ENCODE data around the gene CPT1B.
"Not testable (repeated sequence)": the region's sequence is repeated elsewhere in the genome, so short reads cannot be mapped to it uniquely, and the experiment has no call there.

The CPT1B gene

GRCh38 chr22:50529897-50530579 is 48.2 kb downstream of the CPT1B start, which contains the start of gene TYMP:
TYMP (minus strand) TSS chr22:50530012; CDS start chr22:50529709, 303 bp downstream.
- DNase-seq (ENCODE audit: low spot score) (no peak), FAIRE-seq (no peak)

- FAIRE-seq (no peak), DNase-seq (ENCODE audit: low spot score) (no peak)
Observed at GRCh38 chr22:50529416-50529896, 48.8 kb downstream of the CPT1B start.

- FAIRE-seq (no peak), DNase-seq (ENCODE audit: low spot score) (no peak)
Observed at GRCh38 chr22:50528682-50529415, 49.4 kb downstream of the CPT1B start.

- DNase-seq (ENCODE audit: low spot score) (no peak), FAIRE-seq (peak; percentile 59)
Observed at GRCh38 chr22:50527921-50528681, 50.1 kb downstream of the CPT1B start.

- DNase-seq (ENCODE audit: low spot score) (peak; percentile 80), FAIRE-seq (peak; percentile 50)
Observed at GRCh38 chr22:50526834-50527801, 51.1 kb downstream of the CPT1B start.

- DNase-seq (ENCODE audit: low spot score) (peak; percentile 87), FAIRE-seq (peak; percentile 76)
Observed at GRCh38 chr22:50526108-50526833, 52.0 kb downstream of the CPT1B start.

GRCh38 chr22:50525858-50526107 is 52.4 kb downstream of the CPT1B start:
- DNase-seq (ENCODE audit: low spot score) (no peak), FAIRE-seq (no peak)

GRCh38 chr22:50525104-50525857 is 52.9 kb downstream of the CPT1B start, which contains the start of gene SCO2:
SCO2 (minus strand) TSS chr22:50525598; CDS start chr22:50524411, 1,187 bp downstream.
- peak; percentile 81 for FAIRE-seq

GRCh38 chr22:50524676-50525103 is 53.5 kb downstream of the CPT1B start:
- DNase-seq (ENCODE audit: low spot score) = no peak
- FAIRE-seq = peak; percentile 71

More at GRCh38 chr22:50525104-50525857, 52.9 kb downstream of the CPT1B start, which contains the start of gene SCO2:
- DNase-seq (ENCODE audit: low spot score) = peak; percentile 99

GRCh38 chr22:50523806-50524675 is 54.2 kb downstream of the CPT1B start:
- FAIRE-seq (no peak), DNase-seq (ENCODE audit: low spot score) (no peak)

GRCh38 chr22:50523458-50523805 is 54.8 kb downstream of the CPT1B start:
- DNase-seq (ENCODE audit: low spot score) (no peak), FAIRE-seq (no peak)

GRCh38 chr22:50522806-50523438 is 55.3 kb downstream of the CPT1B start:
- no peak for FAIRE-seq
- no peak for DNase-seq (ENCODE audit: low spot score)

- no peak for FAIRE-seq
- DNase-seq (ENCODE audit: low spot score) = no peak
Observed at GRCh38 chr22:50522208-50522805, 55.9 kb downstream of the CPT1B start.

- no peak for FAIRE-seq
- no peak for DNase-seq (ENCODE audit: low spot score)
Observed at GRCh38 chr22:50521710-50522109, 56.5 kb downstream of the CPT1B start.

- no peak for DNase-seq (ENCODE audit: low spot score)
- no peak for FAIRE-seq
Observed at GRCh38 chr22:50520826-50521453, 57.3 kb downstream of the CPT1B start.

- DNase-seq (ENCODE audit: low spot score); FAIRE-seq: not testable (repeated sequence)
Observed at GRCh38 chr22:50520184-50520583, 58.0 kb downstream of the CPT1B start.

GRCh38 chr22:50519151-50519550 is 59.1 kb downstream of the CPT1B start:
- DNase-seq (ENCODE audit: low spot score) (no peak), FAIRE-seq (no peak)
